Measurements from ENCODE around the gene COG7.

Gene COG7

GRCh38 chr16:23355106-23355670, 97.8 kb downstream of the COG7 start:
- no peak for DNase-seq

GRCh38 chr16:23354246-23354645, 98.7 kb downstream of the COG7 start:
- no peak for DNase-seq

GRCh38 chr16:23353440-23353839, 99.5 kb downstream of the COG7 start:
- DNase-seq, result no peak

- DNase-seq, result no peak
These were observed 101.6 kb downstream of the COG7 start for GRCh38 chr16:23351360-23351759.

GRCh38 chr16:23348579-23349469, 104.2 kb downstream of the COG7 start:
- DNase-seq, result no peak

- DNase-seq, result no peak
These were observed 107.8 kb downstream of the COG7 start for GRCh38 chr16:23345237-23345636.

GRCh38 chr16:23343643-23344612, 109.1 kb downstream of the COG7 start:
- DNase-seq, result no peak

GRCh38 chr16:23342083-23342640, 110.8 kb downstream of the COG7 start:
- no peak for DNase-seq

GRCh38 chr16:23339787-23340186, 113.2 kb downstream of the COG7 start:
- DNase-seq, result no peak

All from effector CD8-positive, alpha-beta T cell (primary cell).